Smooth muscle cell (in vitro differentiated cells): ENCODE measurements around the gene SOX21. TPM values are rescaled to one million over a fixed set of nuclear protein-coding genes. Genes with fewer than 3 reads are reported as not detected.

ENCODE experiments used
- DNase-seq: peaks from one replicate; lab custom pipeline; 2025; ENCODE audit not compliant: unreplicated experiment; lab: John Stamatoyannopoulos, UW
- H2AFZ ChIP-seq: fragments of 200-600 bp; sonication (generic); 2 replicates; pipeline ENCODE4 v1.6.0; 2016; ENCODE audit warnings: antibody characterized with exemption, low read depth, mild to moderate bottlenecking
- H3F3A ChIP-seq: fragments of 200-600 bp; sonication (generic); 2 replicates; pipeline ENCODE4 v1.6.0; 2017; ENCODE audit warnings: antibody characterized with exemption, low read depth
- H3K27ac ChIP-seq: fragments of 200-600 bp; sonication (generic); 2 replicates; pipeline ENCODE4 v1.5.1; 2016; ENCODE audit warnings: low read depth, mild to moderate bottlenecking
- H3K27me3 ChIP-seq: fragments of 200-600 bp; sonication (generic); 2 replicates; pipeline ENCODE4 v1.6.1; 2016; ENCODE audit warnings: low read depth, mild to moderate bottlenecking
- H3K36me3 ChIP-seq: fragments of 200-600 bp; sonication (generic); 2 replicates; pipeline ENCODE4 v1.5.1; 2016; ENCODE audit warnings: low read depth
- H3K4me1 ChIP-seq: fragments of 200-600 bp; sonication (generic); 2 replicates; pipeline ENCODE4 v1.5.1; 2016; ENCODE audit warnings: low read depth
- H3K4me2 ChIP-seq: fragments of 200-600 bp; sonication (generic); 2 replicates; pipeline ENCODE4 v1.6.0; 2016; ENCODE audit warnings: mild to moderate bottlenecking
- H3K4me3 ChIP-seq: fragments of 200-600 bp; sonication (generic); 2 replicates; pipeline ENCODE4 v1.5.1; 2016; ENCODE audit warnings: mild to moderate bottlenecking
- H3K79me2 ChIP-seq: fragments of 200-600 bp; sonication (generic); 2 replicates; pipeline ENCODE4 v1.6.0; 2016; ENCODE audit warnings: low read depth, mild to moderate bottlenecking
- H3K9ac ChIP-seq: fragments of 200-600 bp; sonication (generic); 2 replicates; pipeline ENCODE4 v1.6.0; 2016; ENCODE audit warnings: low read depth
- H3K9me3 ChIP-seq: fragments of 200-600 bp; sonication (generic); replicated peaks from 2 replicates; pipeline ENCODE4 v1.5.1; 2016; ENCODE audit warnings: low read depth
- H4K20me1 ChIP-seq: fragments of 200-600 bp; sonication (generic); 2 replicates; pipeline ENCODE4 v1.6.0; 2016; ENCODE audit warnings: low read depth
- WGBS: methylation state at CpG from one replicate; pipeline ENCODE4 v1.1.7; 2016; ENCODE audit warnings: low lambda C conversion rate; 5-methylcytosine and 5-hydroxymethylcytosine counted together
- polyA plus RNA-seq: library from polyadenylated mRNA; unstranded; fragments of >200 nt; fragmentation: Nextera tagmentation; extraction: Ambion mirVana; gene quantifications from 2 replicates; pipeline ENCODE4 v1.2.1, GENCODE V29; 2016
- total RNA-seq: library from RNA; depleted of rRNA; stranded (reverse); fragments of >200 nt; gene quantifications from 2 replicates; pipeline ENCODE4 v1.2.3, GENCODE V29; 2014
- TF ChIP-seq, protein P1 (sequence below): fragments of 200-600 bp; sonication (generic); IDR thresholded peaks from 2 replicates; pipeline ENCODE4 v1.5.1; 2017; ENCODE audit warnings: borderline replicate concordance, mild to moderate bottlenecking, antibody characterized with exemption; ENCODE audit not compliant: insufficient read depth, poor library complexity, severe bottlenecking

The SOX21 gene
- total and polyA plus RNA-seq, 2 experiments from 2014 or later = not detected

DNA sequence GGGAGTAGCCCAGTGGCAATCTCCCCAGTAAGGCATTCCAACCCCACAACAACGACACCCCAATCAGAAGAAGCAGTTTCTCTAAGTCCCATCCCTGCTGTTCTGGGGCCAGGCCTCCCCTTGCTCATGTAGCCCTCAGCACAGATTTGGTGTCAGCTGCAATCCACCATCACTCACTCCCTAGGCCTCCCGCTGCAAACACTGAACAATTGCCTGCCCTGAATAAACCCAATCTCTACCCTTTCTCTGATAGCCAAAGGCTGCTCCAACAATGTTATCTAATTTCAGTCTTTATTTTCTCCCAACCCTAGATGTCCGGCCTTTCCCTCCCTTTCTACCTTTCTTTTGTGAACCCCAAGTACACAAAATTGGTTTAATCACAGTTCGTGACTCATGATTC, 5.6 kb upstream of the SOX21 start:
- TF ChIP-seq, protein P1, sequence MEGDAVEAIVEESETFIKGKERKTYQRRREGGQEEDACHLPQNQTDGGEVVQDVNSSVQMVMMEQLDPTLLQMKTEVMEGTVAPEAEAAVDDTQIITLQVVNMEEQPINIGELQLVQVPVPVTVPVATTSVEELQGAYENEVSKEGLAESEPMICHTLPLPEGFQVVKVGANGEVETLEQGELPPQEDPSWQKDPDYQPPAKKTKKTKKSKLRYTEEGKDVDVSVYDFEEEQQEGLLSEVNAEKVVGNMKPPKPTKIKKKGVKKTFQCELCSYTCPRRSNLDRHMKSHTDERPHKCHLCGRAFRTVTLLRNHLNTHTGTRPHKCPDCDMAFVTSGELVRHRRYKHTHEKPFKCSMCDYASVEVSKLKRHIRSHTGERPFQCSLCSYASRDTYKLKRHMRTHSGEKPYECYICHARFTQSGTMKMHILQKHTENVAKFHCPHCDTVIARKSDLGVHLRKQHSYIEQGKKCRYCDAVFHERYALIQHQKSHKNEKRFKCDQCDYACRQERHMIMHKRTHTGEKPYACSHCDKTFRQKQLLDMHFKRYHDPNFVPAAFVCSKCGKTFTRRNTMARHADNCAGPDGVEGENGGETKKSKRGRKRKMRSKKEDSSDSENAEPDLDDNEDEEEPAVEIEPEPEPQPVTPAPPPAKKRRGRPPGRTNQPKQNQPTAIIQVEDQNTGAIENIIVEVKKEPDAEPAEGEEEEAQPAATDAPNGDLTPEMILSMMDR = no peak
- Histone ChIP-seq H2AFZ (no peak overlapping the region), H3K27ac (no peak overlapping the region), H3K4me2 (no peak overlapping the region), H3K9me3 (no peaks in the 10 kb centered on the region), H4K20me1 (no peaks in the 10 kb centered on the region), H3K4me1 (peaks cover 17% of the 10 kb centered on the region), H3K27me3 (peaks cover 48% of the 10 kb centered on the region), H3K36me3 (no peaks in the 10 kb centered on the region), H3K4me3 (no peak overlapping the region), H3F3A (no peaks in the 10 kb centered on the region), H3K9ac (no peak overlapping the region), H3K79me2 (no peaks in the 10 kb centered on the region)
- DNase-seq = no peak
- WGBS = 88% methylated on average over 4 of the region's 4 CpGs

DNA sequence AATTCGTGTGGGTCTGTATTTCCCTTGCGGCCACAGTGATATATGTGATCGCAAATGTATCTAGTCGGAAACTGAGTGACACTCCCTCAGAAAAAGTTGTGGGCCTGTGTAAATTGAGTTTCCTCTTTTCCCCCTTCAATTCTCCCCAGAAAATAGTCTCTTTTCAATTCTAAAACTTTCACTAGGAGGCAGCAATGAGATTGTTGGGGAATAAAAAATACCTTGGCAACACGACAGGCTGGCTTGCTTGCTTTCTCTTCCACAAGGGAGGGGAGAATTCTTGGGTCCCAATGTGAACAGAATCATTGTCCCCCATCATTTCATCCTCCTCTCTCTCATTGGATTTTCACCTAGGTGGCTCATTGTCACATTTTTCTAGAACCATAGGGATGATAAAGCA, 3.7 kb upstream of the SOX21 start:
- no peaks in the 10 kb centered on the region for H3K36me3 ChIP-seq
- no peaks in the 10 kb centered on the region for H3K79me2 ChIP-seq
- no peaks in the 10 kb centered on the region for H4K20me1 ChIP-seq
- no peak overlapping the region for H2AFZ ChIP-seq
- H3K9me3 ChIP-seq = no peaks in the 10 kb centered on the region
- peaks cover 61% of the 10 kb centered on the region for H3K27me3 ChIP-seq
- TF ChIP-seq, protein P1 = peak; percentile 28
- no peak overlapping the region for H3K27ac ChIP-seq
- no peaks in the 10 kb centered on the region for H3F3A ChIP-seq
- H3K4me3 ChIP-seq = no peak overlapping the region
- 54% methylated on average over 5 of the region's 5 CpGs for WGBS
- peaks cover 17% of the 10 kb centered on the region for H3K4me1 ChIP-seq
- no peak overlapping the region for H3K4me2 ChIP-seq
- no peak for DNase-seq
- H3K9ac ChIP-seq = no peak overlapping the region

DNA sequence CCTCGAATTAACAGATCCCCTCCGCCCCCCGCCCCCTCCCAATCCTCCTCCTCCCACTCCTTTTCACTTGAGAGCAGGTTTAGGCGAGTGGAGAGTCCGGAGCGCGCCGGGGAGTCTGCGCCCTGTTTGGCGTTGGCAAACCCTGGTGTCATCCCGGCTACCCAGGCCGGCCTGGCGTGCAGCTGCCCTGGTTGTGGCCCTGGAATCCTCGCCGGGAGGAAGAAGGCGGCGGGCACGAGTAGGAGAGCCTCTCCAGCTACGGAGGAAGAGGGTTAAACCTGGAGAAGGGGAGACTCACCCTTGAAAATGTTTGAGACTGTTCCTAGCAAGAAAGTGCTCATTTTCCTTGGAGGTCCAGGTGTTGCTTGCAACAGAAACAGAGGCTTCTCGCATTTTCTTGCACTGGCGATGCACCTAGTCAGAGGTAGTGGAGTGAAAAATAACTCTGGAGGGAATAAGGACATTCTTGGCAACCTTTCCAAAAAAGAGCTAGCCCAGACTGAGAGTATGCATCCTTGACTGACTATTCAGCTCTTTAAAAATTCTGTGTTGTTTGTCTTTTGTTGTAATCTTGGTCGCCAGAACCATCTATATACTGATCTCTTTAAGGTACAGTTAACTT, 1.3 kb upstream of the SOX21 start:
- H2AFZ ChIP-seq = no peak overlapping the region
- peak overlapping the region; percentile 88 for H3K4me2 ChIP-seq
- TF ChIP-seq, protein P1 = no peak
- no peaks in the 10 kb centered on the region for H3K79me2 ChIP-seq
- H3K4me3 ChIP-seq = peak overlapping the region; percentile 42
- H3K27me3 ChIP-seq = peaks cover 77% of the 10 kb centered on the region
- H3K27ac ChIP-seq = no peak overlapping the region
- H4K20me1 ChIP-seq = peaks cover 3% of the 10 kb centered on the region
- 4% methylated on average over 22 of the region's 22 CpGs for WGBS
- DNase-seq = no peak
- no peak overlapping the region for H3K9ac ChIP-seq
- H3K9me3 ChIP-seq = no peaks in the 10 kb centered on the region
- peaks cover 17% of the 10 kb centered on the region for H3K4me1 ChIP-seq
- H3F3A ChIP-seq = no peaks in the 10 kb centered on the region
- H3K36me3 ChIP-seq = no peaks in the 10 kb centered on the region
